Measurements from ENCODE around the gene STAP2. TPM values are rescaled to one million over a fixed set of nuclear protein-coding genes. Genes with fewer than 3 reads are reported as not detected.

The STAP2 gene
- total RNA-seq, 2 experiments from 2014 or later, result 1.7 to 1.8 TPM

DNA sequence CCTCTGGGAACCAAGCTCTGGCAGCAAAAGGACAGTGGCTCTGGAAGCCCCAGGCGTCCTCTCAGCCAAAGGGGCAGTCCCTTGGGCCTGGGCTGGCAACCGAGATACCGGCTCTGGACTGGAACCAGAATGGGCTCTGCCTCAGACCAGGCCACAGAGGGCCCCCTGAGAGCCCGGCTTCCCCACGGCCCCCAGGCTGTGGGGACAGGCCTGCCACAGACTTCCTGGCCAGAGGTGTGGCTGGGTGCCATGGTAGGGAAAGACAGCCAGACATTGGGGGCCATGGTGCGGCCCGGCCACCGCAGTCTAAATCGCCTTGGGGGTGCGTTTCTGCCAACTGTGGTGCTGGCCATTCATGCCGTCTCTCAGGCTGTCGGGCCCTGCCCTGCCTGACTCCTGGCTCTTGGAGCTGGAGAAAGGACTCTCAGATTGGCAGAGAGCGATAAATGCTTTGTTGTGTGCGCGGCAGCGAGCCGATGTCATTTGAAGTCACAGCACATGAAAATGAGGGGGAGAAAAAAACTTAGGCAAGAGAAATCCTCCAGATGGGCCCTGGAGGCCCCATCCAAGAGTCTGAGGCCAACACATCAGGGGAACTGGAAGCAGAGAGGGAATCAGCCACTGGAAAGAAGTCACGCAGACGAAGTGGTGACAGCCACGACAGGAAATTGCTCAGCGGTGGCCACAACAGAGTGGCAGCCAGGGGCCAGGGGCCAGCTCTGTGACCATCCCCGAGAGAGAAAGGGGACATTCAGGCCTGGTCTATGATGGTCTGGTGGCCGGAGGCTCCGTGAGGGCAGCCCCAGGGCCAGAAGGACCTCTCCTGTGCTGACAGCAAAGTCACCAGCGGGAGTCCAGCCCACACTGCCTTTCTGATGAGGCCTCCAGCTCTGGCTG lies 35.2 kb upstream of the STAP2 start:
- Mint-ChIP-seq H3K27me3 (no peaks in the 10 kb centered on the region), H3K27ac (no peak overlapping the region), H3K36me3 (ENCODE audit: low read depth) (peaks cover 5% of the 10 kb centered on the region), H3K4me3 (no peak overlapping the region), H3K9me3 (no peaks in the 10 kb centered on the region), H3K4me1 (ENCODE audit: low read depth) (peaks cover 41% of the 10 kb centered on the region)
- CTCF ChIA-PET, result no interaction called here
- ATAC-seq (ENCODE audit: poor library complexity) (no peak), DNase-seq (peak in 2 of 14 experiments; percentile 33 to 49)
- no peaks in the 10 kb centered on the region for H3K27me3 ChIP-seq (ENCODE audit: control insufficient read depth in 1 of 2, insufficient read depth in 2 of 2, low read length in 2 of 2)
- intact Hi-C loops (cut with DNase I, micrococcal nuclease), result loop anchor here in 1 of 2 experiments (2.0 kb wide), 1 partner anchor 17 kb away; no protein-coding TSS in a partner anchor
- peak overlapping the region; percentile 9 to 14 for H3K27ac ChIP-seq (ENCODE audit: low read depth in 1 of 2, low read length in 2 of 2)
- H3K9me3 ChIP-seq (ENCODE audit: control insufficient read depth in 1 of 2, insufficient read depth in 1 of 2, low read length in 2 of 2), result no peaks in the 10 kb centered on the region
- TF ChIP-seq CTCF (IDR thresholded peaks at IDR 0.05), result no peak
- POLR2A ChIA-PET, result no interaction called here
- no peak overlapping the region for H3K4me3 ChIP-seq (ENCODE audit: low read length)
- peaks cover 100% of the 10 kb centered on the region for H3K4me1 ChIP-seq (ENCODE audit: insufficient read depth, low read length)
- H3K36me3 ChIP-seq (ENCODE audit: insufficient read depth, low read length), result peaks cover 28% of the 10 kb centered on the region

- ChIA-PET POLR2A (no interaction called here), CTCF (no interaction called here)
- H3K27ac ChIP-seq (ENCODE audit: low read depth in 1 of 2, low read length in 2 of 2), result no peak overlapping the region
Observed at GRCh38 chr19:4373013-4373367, 34.4 kb upstream of the STAP2 start.

More at GRCh38 chr19:4373013-4373367, 34.4 kb upstream of the STAP2 start:
- ATAC-seq (ENCODE audit: poor library complexity), result no peak
- peaks cover 7% of the 10 kb centered on the region for H3K36me3 Mint-ChIP-seq (ENCODE audit: low read depth)
- no peaks in the 10 kb centered on the region for H3K9me3 ChIP-seq (ENCODE audit: control insufficient read depth in 1 of 2, insufficient read depth in 1 of 2, low read length in 2 of 2)
- intact Hi-C loops (cut with DNase I, micrococcal nuclease), result no loop called here
- peaks cover 44% of the 10 kb centered on the region for H3K4me1 Mint-ChIP-seq (ENCODE audit: low read depth)
- no peaks in the 10 kb centered on the region for H3K9me3 Mint-ChIP-seq
- no peak for TF ChIP-seq CTCF (IDR thresholded peaks at IDR 0.05)
- no peaks in the 10 kb centered on the region for H3K27me3 ChIP-seq (ENCODE audit: control insufficient read depth in 1 of 2, insufficient read depth in 2 of 2, low read length in 2 of 2)
- no peaks in the 10 kb centered on the region for H3K27me3 Mint-ChIP-seq
- H3K27ac Mint-ChIP-seq, result peak overlapping the region; percentile 20
- H3K4me3 Mint-ChIP-seq, result no peak overlapping the region
- no peak overlapping the region for H3K4me3 ChIP-seq (ENCODE audit: low read length)
- peaks cover 25% of the 10 kb centered on the region for H3K36me3 ChIP-seq (ENCODE audit: insufficient read depth, low read length)
- H3K4me1 ChIP-seq (ENCODE audit: insufficient read depth, low read length), result peaks cover 100% of the 10 kb centered on the region
- DNase-seq, result no peak
